Skeletal muscle tissue (tissue), 4 donors: ENCODE data around the gene WDR3. TPM values are rescaled to one million over a fixed set of nuclear protein-coding genes. Genes with fewer than 3 reads are reported as not detected.

Source experiments
- H3K27ac ChIP-seq: one replicate; pipeline ENCODE4 v1.7.0; 2013; ENCODE audit warnings: mild to moderate bottlenecking, low read depth, low read length, inconsistent platforms
- H3K27me3 ChIP-seq, 3 donors: one replicate each; pipeline ENCODE4 v1.7.0; 2013; ENCODE audit warnings: low read length in 3 of 3; ENCODE audit not compliant: control insufficient read depth in 3 of 3, insufficient read depth in 3 of 3
- H3K36me3 ChIP-seq, 3 donors: one replicate each; pipeline ENCODE4 v1.7.0; 2013; ENCODE audit warnings: low read length in 3 of 3; ENCODE audit not compliant: control insufficient read depth in 3 of 3, insufficient read depth in 3 of 3
- H3K4me1 ChIP-seq, 3 donors: one replicate each; pipeline ENCODE4 v1.7.0; 2013; ENCODE audit warnings: low read length in 3 of 3, mild to moderate bottlenecking in 3 of 3; ENCODE audit not compliant: control insufficient read depth in 3 of 3, insufficient read depth in 3 of 3
- H3K4me3 ChIP-seq, 3 donors: one replicate each; pipeline ENCODE4 v1.7.0; 2013; ENCODE audit warnings: low read length in 3 of 3
- H3K9ac ChIP-seq, 3 donors: one replicate each; pipeline ENCODE4 v1.7.0; 2013; ENCODE audit warnings: low read length in 3 of 3, mild to moderate bottlenecking in 3 of 3, moderate library complexity in 2 of 3, low read depth in 1 of 3
- H3K9me3 ChIP-seq, 3 donors: one replicate each; pipeline ENCODE4 v1.7.0; 2013; ENCODE audit warnings: low read length in 3 of 3; ENCODE audit not compliant: control insufficient read depth in 3 of 3
- total RNA-seq: library from RNA; depleted of rRNA; stranded (reverse); fragments of >200 nt; gene quantifications from one replicate; pipeline ENCODE4 v1.2.3, GENCODE V29; 2014
- donor health status: Osteomylitis.

The WDR3 gene
- total RNA-seq, 1 donor from 2014 or later: 14.1 TPM

GRCh38 chr1:117971777-117972176 is 42.2 kb downstream of the WDR3 start:
- Histone ChIP-seq H3K4me1 (peaks cover 0 to 6% (median 0%) of the 10 kb centered on the region in 3 donors), H3K27me3 (peaks cover 0 to 5% (median 2%) of the 10 kb centered on the region in 3 donors), H3K9ac (no peak overlapping the region), H3K9me3 (no peaks in the 10 kb centered on the region), H3K36me3 (no peaks in the 10 kb centered on the region), H3K27ac (no peak overlapping the region), H3K4me3 (no peak overlapping the region)

- Histone ChIP-seq H3K9ac (no peak overlapping the region), H3K4me3 (no peak overlapping the region), H3K4me1 (no peaks in the 10 kb centered on the region), H3K27ac (no peak overlapping the region), H3K36me3 (no peaks in the 10 kb centered on the region), H3K9me3 (no peaks in the 10 kb centered on the region), H3K27me3 (peaks cover 2 to 5% (median 2%) of the 10 kb centered on the region in 3 donors)
These were observed 46.8 kb downstream of the WDR3 start for GRCh38 chr1:117976381-117976780.

GRCh38 chr1:117981455-117982192 is 52.1 kb downstream of the WDR3 start:
- Histone ChIP-seq H3K4me3 (no peak overlapping the region), H3K36me3 (no peaks in the 10 kb centered on the region), H3K9me3 (no peaks in the 10 kb centered on the region), H3K4me1 (no peaks in the 10 kb centered on the region), H3K9ac (no peak overlapping the region), H3K27me3 (peaks cover 0 to 2% (median 0%) of the 10 kb centered on the region in 3 donors), H3K27ac (no peak overlapping the region)

DNA sequence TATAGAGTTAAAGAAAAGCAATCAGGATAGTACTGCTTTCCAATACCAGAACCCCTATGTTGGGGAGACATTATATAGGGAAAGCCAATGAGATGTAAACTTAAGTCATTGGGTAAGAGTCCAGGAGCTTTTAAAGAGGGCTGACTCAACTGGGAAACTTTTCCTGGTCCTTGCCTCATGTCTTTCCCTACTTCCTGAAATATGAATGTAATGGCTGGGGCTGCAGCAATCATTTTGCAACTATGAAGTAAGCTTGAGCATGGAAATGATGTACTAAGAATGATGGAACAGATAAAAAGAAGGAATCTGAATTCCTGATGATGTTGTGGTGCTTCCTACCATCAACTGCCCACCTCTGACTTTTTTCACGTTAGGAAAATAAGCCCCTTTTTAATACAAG is 55.7 kb downstream of the WDR3 start:
- H3K4me3 ChIP-seq: no peak overlapping the region
- no peak overlapping the region for H3K27ac ChIP-seq
- no peaks in the 10 kb centered on the region for H3K9me3 ChIP-seq
- no peak overlapping the region for H3K9ac ChIP-seq
- no peaks in the 10 kb centered on the region for H3K36me3 ChIP-seq
- H3K4me1 ChIP-seq: no peaks in the 10 kb centered on the region
- no peaks in the 10 kb centered on the region for H3K27me3 ChIP-seq

- Histone ChIP-seq H3K27me3 (no peaks in the 10 kb centered on the region), H3K4me1 (no peaks in the 10 kb centered on the region), H3K36me3 (no peaks in the 10 kb centered on the region), H3K4me3 (no peak overlapping the region), H3K9me3 (no peaks in the 10 kb centered on the region), H3K9ac (no peak overlapping the region), H3K27ac (no peak overlapping the region)
These were observed 56.4 kb downstream of the WDR3 start for GRCh38 chr1:117985973-117986372.

- no peaks in the 10 kb centered on the region for H3K4me1 ChIP-seq
- H3K27me3 ChIP-seq: no peaks in the 10 kb centered on the region
- no peaks in the 10 kb centered on the region for H3K36me3 ChIP-seq
- H3K4me3 ChIP-seq: no peak overlapping the region
- no peaks in the 10 kb centered on the region for H3K9me3 ChIP-seq
- H3K9ac ChIP-seq: no peak overlapping the region
- H3K27ac ChIP-seq: no peak overlapping the region
These were observed 74.8 kb downstream of the WDR3 start for GRCh38 chr1:118004312-118004711.

DNA sequence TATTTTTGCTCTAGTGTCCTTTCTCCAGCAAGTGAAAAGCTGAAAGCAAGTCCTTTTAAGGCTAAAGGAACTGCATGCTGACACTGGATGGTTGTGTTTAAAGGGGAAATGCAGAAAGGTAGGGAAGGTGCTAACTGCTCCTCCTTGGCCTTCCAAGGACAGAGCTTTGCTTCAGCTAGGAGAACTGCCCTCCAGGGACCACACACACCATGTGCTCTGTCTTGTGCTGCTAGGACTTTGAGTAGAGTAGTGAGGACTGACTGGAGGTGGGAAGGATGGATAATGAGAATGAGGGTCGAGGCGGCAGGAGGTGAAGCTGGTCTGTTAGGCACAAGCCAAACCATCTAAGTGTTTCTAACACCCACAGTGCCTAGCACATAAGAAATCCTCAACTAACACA is 77.9 kb downstream of the WDR3 start:
- Histone ChIP-seq H3K36me3 (no peaks in the 10 kb centered on the region), H3K4me1 (no peaks in the 10 kb centered on the region), H3K27ac (no peak overlapping the region), H3K9me3 (no peaks in the 10 kb centered on the region), H3K27me3 (no peaks in the 10 kb centered on the region), H3K4me3 (no peak overlapping the region), H3K9ac (no peak overlapping the region)

DNA sequence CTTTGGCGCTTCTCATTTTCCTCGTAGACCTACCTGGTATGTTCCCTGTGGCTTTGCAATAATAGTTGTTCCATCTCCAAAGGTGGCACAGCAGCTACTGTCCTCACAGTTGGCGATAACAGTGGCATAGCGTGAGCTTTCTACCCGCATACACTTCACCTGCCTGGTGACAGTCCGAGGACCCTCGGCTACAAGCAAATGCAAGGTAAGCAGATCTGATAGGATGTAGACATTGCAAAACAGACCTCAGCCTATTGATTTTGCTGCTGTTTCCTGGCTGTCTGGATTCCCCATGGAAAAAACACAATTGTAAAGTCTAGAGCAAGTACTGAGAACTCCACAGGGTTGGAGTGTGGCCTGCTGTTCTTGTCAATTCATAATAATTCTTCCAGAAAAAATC is 78.5 kb downstream of the WDR3 start:
- no peaks in the 10 kb centered on the region for H3K27me3 ChIP-seq
- no peak overlapping the region for H3K9ac ChIP-seq
- H3K4me3 ChIP-seq: no peak overlapping the region
- no peaks in the 10 kb centered on the region for H3K4me1 ChIP-seq
- no peaks in the 10 kb centered on the region for H3K36me3 ChIP-seq
- no peak overlapping the region for H3K27ac ChIP-seq
- H3K9me3 ChIP-seq: no peaks in the 10 kb centered on the region

GRCh38 chr1:118012515-118013124 is 83.1 kb downstream of the WDR3 start:
- H3K27ac ChIP-seq: no peak overlapping the region
- H3K4me3 ChIP-seq: no peak overlapping the region
- no peaks in the 10 kb centered on the region for H3K4me1 ChIP-seq
- H3K27me3 ChIP-seq: no peaks in the 10 kb centered on the region
- no peak overlapping the region for H3K9ac ChIP-seq
- H3K9me3 ChIP-seq: no peaks in the 10 kb centered on the region
- no peaks in the 10 kb centered on the region for H3K36me3 ChIP-seq

DNA sequence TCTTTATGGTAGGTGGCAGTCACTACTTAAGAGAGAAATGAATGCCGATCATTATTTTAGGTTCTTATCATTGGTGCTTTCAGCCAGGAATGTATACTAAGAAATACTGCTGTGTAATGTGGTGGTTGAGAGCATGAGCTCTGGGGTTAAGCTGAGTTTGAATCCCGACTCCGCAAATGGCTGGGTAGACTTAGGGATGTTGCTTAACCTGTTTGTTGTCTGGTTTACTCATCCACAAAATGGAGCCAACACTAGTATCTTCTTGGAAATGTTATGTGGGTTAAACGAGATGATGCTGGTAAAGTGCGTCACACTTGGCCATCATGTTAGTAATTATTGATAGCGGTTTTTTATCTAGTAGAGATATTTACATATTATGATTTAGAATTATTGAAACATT is 83.8 kb downstream of the WDR3 start:
- no peak overlapping the region for H3K27ac ChIP-seq
- H3K4me1 ChIP-seq: no peaks in the 10 kb centered on the region
- H3K9ac ChIP-seq: no peak overlapping the region
- H3K36me3 ChIP-seq: no peaks in the 10 kb centered on the region
- H3K4me3 ChIP-seq: no peak overlapping the region
- H3K9me3 ChIP-seq: no peaks in the 10 kb centered on the region
- no peaks in the 10 kb centered on the region for H3K27me3 ChIP-seq
